Panc1 (cell line): Measurements from ENCODE around the gene CTR9.

Experiments used
- CTCF ChIP-seq: fragments of 450-650 bp; IDR thresholded peaks from 2 replicates; pipeline ENCODE4 v1.5.1; 2017; ENCODE audit warnings: mild to moderate bottlenecking
- POLR2AphosphoS5 ChIP-seq: IDR thresholded peaks from 2 replicates; pipeline ENCODE4 v1.6.1; 2012; ENCODE audit warnings: mild to moderate bottlenecking, low read depth, low read length, moderate library complexity
- SIN3A ChIP-seq: IDR thresholded peaks from 2 replicates; pipeline ENCODE4 v1.6.1; 2012; ENCODE audit warnings: low read depth, mild to moderate bottlenecking, low read length, moderate library complexity, borderline replicate concordance; ENCODE audit not compliant: insufficient read depth
- TCF7L2 ChIP-seq: IDR thresholded peaks from 2 replicates; pipeline ENCODE4 v1.6.1; 2011; ENCODE audit warnings: mild to moderate bottlenecking, low read depth, low read length, inconsistent platforms

GRCh38 chr11:10758957-10759356 lies 7.9 kb downstream of the CTR9 start:
- TF ChIP-seq POLR2AphosphoS5 (no peak), TCF7L2 (no peak), CTCF (peak; percentile 50; the same call in 1 of the 2 replicates), SIN3A (no peak)
